Lower leg skin (tissue), 3 donors: ENCODE measurements around the gene ADAM17.

Experiments
- CTCF ChIP-seq, 3 donors: fragments of 450-650 bp; IDR thresholded peaks; one replicate each; pipeline ENCODE4 v1.5.1; 2016; ENCODE audit warnings: antibody characterized with exemption in 3 of 3, mild to moderate bottlenecking in 3 of 3, moderate library complexity in 2 of 3
- POLR2A ChIP-seq, 2 donors: fragments of 450-650 bp; IDR thresholded peaks; one replicate each; pipeline ENCODE4 v1.6.1; 2016 to 2017; ENCODE audit warnings: antibody characterized with exemption in 2 of 2, mild to moderate bottlenecking in 1 of 2, moderate library complexity in 1 of 2

- TF ChIP-seq CTCF (IDR thresholded peaks at IDR 0.05) (no peak), POLR2A (IDR thresholded peaks at IDR 0.05) (no peak)
These were observed 57.4 kb downstream of the ADAM17 start for GRCh38 chr2:9498210-9498609.
